Measurements from ENCODE around the gene GPC6. TPM values are rescaled to one million over a fixed set of nuclear protein-coding genes. Genes with fewer than 3 reads are reported as not detected.

The GPC6 gene
- polyA plus RNA-seq, 1 donor, result 26.7 TPM

DNA sequence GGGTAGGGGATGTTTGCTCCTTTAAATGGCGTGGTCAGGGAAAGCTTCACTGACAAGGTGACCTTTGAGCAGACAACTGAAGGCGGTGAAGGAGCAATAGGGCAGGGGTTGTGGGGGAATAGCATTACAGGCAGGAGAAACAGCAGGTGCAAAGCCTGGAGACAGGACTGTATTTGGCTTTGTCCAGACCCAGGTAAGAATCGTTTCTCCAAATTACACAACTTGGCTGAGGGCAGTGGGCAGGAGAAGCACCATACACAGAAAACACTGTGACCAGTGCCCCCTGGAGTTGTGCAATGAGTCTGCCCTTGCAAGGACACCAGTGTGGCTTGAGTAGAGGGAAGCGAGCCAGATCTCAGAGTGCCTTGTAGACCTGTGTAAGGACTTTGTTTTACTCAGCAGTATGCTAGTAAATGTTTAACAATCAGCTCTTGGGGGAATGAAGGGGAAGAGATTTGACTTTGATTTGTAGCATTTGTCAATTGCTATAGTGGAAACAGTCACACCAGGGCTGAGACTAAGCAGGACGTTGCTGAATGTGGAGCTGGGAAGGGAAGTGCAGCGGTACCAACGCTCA, 892.8 kb downstream of the GPC6 start:
- peak overlapping the region; percentile 90 for H3K27ac ChIP-seq (ENCODE audit: low read length)
- no peaks in the 10 kb centered on the region for H3K27me3 ChIP-seq (ENCODE audit: control insufficient read depth, insufficient read depth, low read length)
- no peaks in the 10 kb centered on the region for H3K9me3 ChIP-seq (ENCODE audit: control insufficient read depth, low read depth, low read length)
- peaks cover 26% of the 10 kb centered on the region for H3K4me1 ChIP-seq (ENCODE audit: control insufficient read depth, insufficient read depth, low read length)
- no peaks in the 10 kb centered on the region for H3K36me3 ChIP-seq (ENCODE audit: control insufficient read depth, insufficient read depth, low read length)
- peak overlapping the region; percentile 22 for H3K4me3 ChIP-seq (ENCODE audit: low read length)
- peak; percentile 79 to 97 for DNase-seq
- WGBS (ENCODE audit: insufficient coverage, low lambda C conversion rate), result 21% methylated on average over 3 of the region's 7 CpGs

DNA sequence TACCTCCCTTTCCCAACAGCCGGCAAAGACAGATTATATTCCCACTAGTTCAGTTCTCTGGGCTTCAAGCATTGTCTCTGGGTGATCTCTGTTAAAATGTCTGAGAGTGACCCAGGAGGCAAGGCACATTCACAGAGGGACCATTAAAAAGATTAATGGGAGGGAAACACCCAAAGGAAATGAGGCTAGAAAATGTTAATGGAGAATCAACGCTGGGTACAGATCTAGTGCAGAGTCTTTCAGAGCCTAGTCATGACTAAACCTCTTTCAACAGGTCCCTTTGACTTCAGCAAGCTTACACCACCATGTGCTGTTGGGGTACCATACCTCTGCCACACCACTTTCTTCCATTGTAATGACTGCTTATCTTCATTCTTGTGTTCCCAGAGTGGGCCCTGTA, 894.3 kb downstream of the GPC6 start:
- DNase-seq, result no peak
- Histone ChIP-seq H3K36me3 (ENCODE audit: control insufficient read depth, insufficient read depth, low read length) (no peaks in the 10 kb centered on the region), H3K27me3 (ENCODE audit: control insufficient read depth, insufficient read depth, low read length) (no peaks in the 10 kb centered on the region), H3K4me3 (ENCODE audit: low read length) (no peak overlapping the region), H3K9me3 (ENCODE audit: control insufficient read depth, low read depth, low read length) (no peaks in the 10 kb centered on the region), H3K27ac (ENCODE audit: low read length) (peak overlapping the region; percentile 90), H3K4me1 (ENCODE audit: control insufficient read depth, insufficient read depth, low read length) (peaks cover 26% of the 10 kb centered on the region)
- WGBS (ENCODE audit: insufficient coverage, low lambda C conversion rate), result no CpG with 5 or more reads among the region's 2 CpGs

- DNase-seq, result peak in 1 of 2 donors; percentile 22
- H3K4me1 ChIP-seq (ENCODE audit: control insufficient read depth, insufficient read depth, low read length), result peaks cover 26% of the 10 kb centered on the region
- H3K27ac ChIP-seq (ENCODE audit: low read length), result peak overlapping the region; percentile 90
- H3K4me3 ChIP-seq (ENCODE audit: low read length), result no peak overlapping the region
- no peaks in the 10 kb centered on the region for H3K27me3 ChIP-seq (ENCODE audit: control insufficient read depth, insufficient read depth, low read length)
- no peaks in the 10 kb centered on the region for H3K9me3 ChIP-seq (ENCODE audit: control insufficient read depth, low read depth, low read length)
- WGBS (ENCODE audit: insufficient coverage, low lambda C conversion rate), result 20% methylated on average over 1 of the region's 1 CpG
- no peaks in the 10 kb centered on the region for H3K36me3 ChIP-seq (ENCODE audit: control insufficient read depth, insufficient read depth, low read length)
These were observed 895.1 kb downstream of the GPC6 start for GRCh38 chr13:94121686-94122085.

DNA sequence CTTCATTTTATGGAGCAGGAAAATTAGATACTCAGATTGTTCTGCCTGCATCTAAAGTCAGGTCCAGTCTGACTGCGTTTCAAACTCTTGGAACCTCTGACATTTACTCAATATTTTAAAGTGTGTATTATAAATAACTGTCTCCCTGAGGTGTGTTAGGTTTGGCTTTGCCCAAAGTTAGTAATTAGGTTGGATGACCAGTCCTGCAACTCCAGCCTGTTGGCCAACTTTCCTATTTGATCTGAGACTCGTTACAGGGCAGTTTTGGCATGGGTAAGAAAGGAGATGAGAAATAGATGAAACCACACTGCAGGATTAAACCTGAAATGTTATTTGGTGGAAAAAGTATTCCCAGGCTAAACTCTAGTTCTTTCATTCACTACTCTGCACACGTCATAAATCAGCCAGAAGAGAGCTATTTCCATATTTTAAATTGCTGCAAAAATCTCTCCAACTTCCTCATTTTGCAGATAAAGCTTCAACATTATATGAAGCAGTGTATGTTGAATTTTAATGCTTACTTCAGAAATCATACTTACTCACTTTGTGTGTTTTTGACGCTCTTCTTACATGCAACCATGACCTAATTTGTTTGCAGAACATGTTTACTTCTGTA, 895.8 kb downstream of the GPC6 start:
- no CpG with 5 or more reads among the region's 4 CpGs for WGBS (ENCODE audit: insufficient coverage, low lambda C conversion rate)
- no peak for DNase-seq
- H3K4me1 ChIP-seq (ENCODE audit: control insufficient read depth, insufficient read depth, low read length), result peaks cover 26% of the 10 kb centered on the region
- no peak overlapping the region for H3K27ac ChIP-seq (ENCODE audit: low read length)
- no peaks in the 10 kb centered on the region for H3K27me3 ChIP-seq (ENCODE audit: control insufficient read depth, insufficient read depth, low read length)
- H3K4me3 ChIP-seq (ENCODE audit: low read length), result no peak overlapping the region
- no peaks in the 10 kb centered on the region for H3K9me3 ChIP-seq (ENCODE audit: control insufficient read depth, low read depth, low read length)
- no peaks in the 10 kb centered on the region for H3K36me3 ChIP-seq (ENCODE audit: control insufficient read depth, insufficient read depth, low read length)

- no peak for DNase-seq
- Histone ChIP-seq H3K4me3 (ENCODE audit: low read length) (no peak overlapping the region), H3K4me1 (ENCODE audit: control insufficient read depth, insufficient read depth, low read length) (peaks cover 24% of the 10 kb centered on the region), H3K36me3 (ENCODE audit: control insufficient read depth, insufficient read depth, low read length) (no peaks in the 10 kb centered on the region), H3K27ac (ENCODE audit: low read length) (no peak overlapping the region), H3K9me3 (ENCODE audit: control insufficient read depth, low read depth, low read length) (no peaks in the 10 kb centered on the region), H3K27me3 (ENCODE audit: control insufficient read depth, insufficient read depth, low read length) (no peaks in the 10 kb centered on the region)
- WGBS (ENCODE audit: insufficient coverage, low lambda C conversion rate), result no CpG with 5 or more reads among the region's 1 CpG
These were observed 897.0 kb downstream of the GPC6 start for GRCh38 chr13:94123557-94123956.

DNA sequence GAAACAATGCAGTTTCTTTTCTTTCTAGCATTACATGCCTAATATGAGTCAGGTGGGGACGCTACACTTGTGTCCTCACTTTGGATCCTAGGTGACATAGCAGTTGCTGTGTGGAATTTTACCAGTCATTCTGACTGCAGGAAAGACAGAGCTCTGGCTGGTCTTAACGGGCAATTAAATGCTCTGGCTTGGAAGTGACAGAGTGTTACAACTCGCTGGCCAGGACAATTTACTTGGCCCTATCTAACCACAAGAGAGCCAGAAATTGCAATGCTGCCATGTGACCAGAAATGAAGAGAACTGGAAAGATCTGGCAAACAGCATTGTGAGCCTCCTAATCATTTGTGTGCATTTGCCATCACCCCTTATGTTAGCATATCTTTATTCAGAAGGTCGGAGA, 901.8 kb downstream of the GPC6 start:
- H3K4me1 ChIP-seq (ENCODE audit: control insufficient read depth, insufficient read depth, low read length), result no peaks in the 10 kb centered on the region
- H3K36me3 ChIP-seq (ENCODE audit: control insufficient read depth, insufficient read depth, low read length), result no peaks in the 10 kb centered on the region
- H3K4me3 ChIP-seq (ENCODE audit: low read length), result no peak overlapping the region
- WGBS (ENCODE audit: insufficient coverage, low lambda C conversion rate), result no CpG with 5 or more reads among the region's 4 CpGs
- H3K27ac ChIP-seq (ENCODE audit: low read length), result no peak overlapping the region
- no peaks in the 10 kb centered on the region for H3K27me3 ChIP-seq (ENCODE audit: control insufficient read depth, insufficient read depth, low read length)
- no peaks in the 10 kb centered on the region for H3K9me3 ChIP-seq (ENCODE audit: control insufficient read depth, low read depth, low read length)
- no peak for DNase-seq

DNA sequence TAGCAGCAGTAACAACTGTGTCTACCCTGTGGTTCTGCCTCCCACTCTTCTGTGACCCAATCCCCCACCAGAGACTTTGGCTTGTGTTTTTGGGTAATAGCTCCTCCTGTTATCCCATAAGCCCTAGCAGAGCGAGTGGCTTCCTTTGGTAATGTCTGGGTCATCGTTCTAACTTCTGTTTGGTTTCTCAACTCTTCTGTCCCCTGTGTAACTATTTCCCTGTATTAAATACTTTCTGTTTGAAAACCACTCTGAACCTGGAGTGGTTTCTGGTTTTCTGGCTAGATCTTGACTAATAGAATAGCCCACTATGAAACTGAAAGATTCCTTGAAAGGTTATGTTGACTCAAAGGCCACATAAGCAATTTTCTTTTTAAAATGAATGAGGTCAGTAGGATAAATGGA, 902.9 kb downstream of the GPC6 start:
- no peak overlapping the region for H3K27ac ChIP-seq (ENCODE audit: low read length)
- H3K27me3 ChIP-seq (ENCODE audit: control insufficient read depth, insufficient read depth, low read length), result no peaks in the 10 kb centered on the region
- DNase-seq, result no peak
- H3K4me3 ChIP-seq (ENCODE audit: low read length), result no peak overlapping the region
- 83% methylated on average over 1 of the region's 2 CpGs for WGBS (ENCODE audit: insufficient coverage, low lambda C conversion rate)
- H3K9me3 ChIP-seq (ENCODE audit: control insufficient read depth, low read depth, low read length), result no peaks in the 10 kb centered on the region
- H3K4me1 ChIP-seq (ENCODE audit: control insufficient read depth, insufficient read depth, low read length), result no peaks in the 10 kb centered on the region
- H3K36me3 ChIP-seq (ENCODE audit: control insufficient read depth, insufficient read depth, low read length), result no peaks in the 10 kb centered on the region

DNA sequence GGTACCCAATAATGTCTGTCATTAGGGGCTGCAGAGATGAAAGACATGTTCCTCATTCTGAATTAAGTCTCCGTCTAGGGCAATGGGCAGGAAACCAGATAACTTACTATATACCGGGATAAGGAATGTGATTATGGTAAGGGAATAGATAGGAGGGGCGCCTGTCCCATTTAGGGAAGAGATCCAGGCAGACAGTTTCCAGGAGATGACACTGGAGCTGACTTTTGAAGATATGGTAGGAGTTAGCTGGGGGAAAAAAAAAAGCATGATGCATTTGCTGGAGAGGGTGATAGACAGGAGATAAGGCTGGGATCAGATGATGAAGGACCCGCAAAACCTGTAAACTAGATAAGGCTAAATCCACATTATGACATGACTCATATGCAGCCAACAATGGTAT, 912.2 kb downstream of the GPC6 start:
- no peak for DNase-seq
- Histone ChIP-seq H3K4me3 (ENCODE audit: low read length) (no peak overlapping the region), H3K9me3 (ENCODE audit: control insufficient read depth, low read depth, low read length) (no peaks in the 10 kb centered on the region), H3K36me3 (ENCODE audit: control insufficient read depth, insufficient read depth, low read length) (no peaks in the 10 kb centered on the region), H3K27me3 (ENCODE audit: control insufficient read depth, insufficient read depth, low read length) (no peaks in the 10 kb centered on the region), H3K4me1 (ENCODE audit: control insufficient read depth, insufficient read depth, low read length) (no peaks in the 10 kb centered on the region), H3K27ac (ENCODE audit: low read length) (no peak overlapping the region)
- WGBS (ENCODE audit: insufficient coverage, low lambda C conversion rate), result 70% methylated on average over 2 of the region's 4 CpGs

GRCh38 chr13:94139393-94139995, 912.9 kb downstream of the GPC6 start:
- H3K4me3 ChIP-seq (ENCODE audit: low read length), result no peak overlapping the region
- H3K27ac ChIP-seq (ENCODE audit: low read length), result no peak overlapping the region
- no CpG with 5 or more reads among the region's 1 CpG for WGBS (ENCODE audit: insufficient coverage, low lambda C conversion rate)
- no peaks in the 10 kb centered on the region for H3K27me3 ChIP-seq (ENCODE audit: control insufficient read depth, insufficient read depth, low read length)
- no peak for DNase-seq
- H3K36me3 ChIP-seq (ENCODE audit: control insufficient read depth, insufficient read depth, low read length), result no peaks in the 10 kb centered on the region
- no peaks in the 10 kb centered on the region for H3K9me3 ChIP-seq (ENCODE audit: control insufficient read depth, low read depth, low read length)
- no peaks in the 10 kb centered on the region for H3K4me1 ChIP-seq (ENCODE audit: control insufficient read depth, insufficient read depth, low read length)

GRCh38 chr13:94140027-94140426, 913.4 kb downstream of the GPC6 start:
- Histone ChIP-seq H3K9me3 (ENCODE audit: control insufficient read depth, low read depth, low read length) (no peaks in the 10 kb centered on the region), H3K36me3 (ENCODE audit: control insufficient read depth, insufficient read depth, low read length) (no peaks in the 10 kb centered on the region), H3K27ac (ENCODE audit: low read length) (no peak overlapping the region), H3K27me3 (ENCODE audit: control insufficient read depth, insufficient read depth, low read length) (no peaks in the 10 kb centered on the region), H3K4me1 (ENCODE audit: control insufficient read depth, insufficient read depth, low read length) (no peaks in the 10 kb centered on the region), H3K4me3 (ENCODE audit: low read length) (no peak overlapping the region)
- WGBS (ENCODE audit: insufficient coverage, low lambda C conversion rate), result no CpG with 5 or more reads among the region's 2 CpGs
- DNase-seq, result no peak

- peaks cover under 1% of the 10 kb centered on the region for H3K4me1 ChIP-seq (ENCODE audit: control insufficient read depth, insufficient read depth, low read length)
- H3K27me3 ChIP-seq (ENCODE audit: control insufficient read depth, insufficient read depth, low read length), result no peaks in the 10 kb centered on the region
- H3K36me3 ChIP-seq (ENCODE audit: control insufficient read depth, insufficient read depth, low read length), result no peaks in the 10 kb centered on the region
- WGBS (ENCODE audit: insufficient coverage, low lambda C conversion rate), result no CpG with 5 or more reads among the region's 2 CpGs
- H3K9me3 ChIP-seq (ENCODE audit: control insufficient read depth, low read depth, low read length), result no peaks in the 10 kb centered on the region
- no peak overlapping the region for H3K4me3 ChIP-seq (ENCODE audit: low read length)
- no peak overlapping the region for H3K27ac ChIP-seq (ENCODE audit: low read length)
- DNase-seq, result no peak
These were observed 913.9 kb downstream of the GPC6 start for GRCh38 chr13:94140511-94140910.
